Skeletal muscle tissue (tissue), 4 donors: ENCODE measurements around the gene GYG1. TPM values are rescaled to one million over a fixed set of nuclear protein-coding genes. Genes with fewer than 3 reads are reported as not detected.
A peak's percentile ranks its signal among the peaks of the same experiment; 100 is the strongest.

Experiments
- H3K27ac ChIP-seq: one replicate; pipeline ENCODE4 v1.7.0; 2013; ENCODE audit warnings: mild to moderate bottlenecking, low read depth, low read length, inconsistent platforms
- H3K27me3 ChIP-seq, 3 donors: one replicate each; pipeline ENCODE4 v1.7.0; 2013; ENCODE audit warnings: low read length in 3 of 3; ENCODE audit not compliant: control insufficient read depth in 3 of 3, insufficient read depth in 3 of 3
- H3K36me3 ChIP-seq, 3 donors: one replicate each; pipeline ENCODE4 v1.7.0; 2013; ENCODE audit warnings: low read length in 3 of 3; ENCODE audit not compliant: control insufficient read depth in 3 of 3, insufficient read depth in 3 of 3
- H3K4me1 ChIP-seq, 3 donors: one replicate each; pipeline ENCODE4 v1.7.0; 2013; ENCODE audit warnings: low read length in 3 of 3, mild to moderate bottlenecking in 3 of 3; ENCODE audit not compliant: control insufficient read depth in 3 of 3, insufficient read depth in 3 of 3
- H3K4me3 ChIP-seq, 3 donors: one replicate each; pipeline ENCODE4 v1.7.0; 2013; ENCODE audit warnings: low read length in 3 of 3
- H3K9ac ChIP-seq, 3 donors: one replicate each; pipeline ENCODE4 v1.7.0; 2013; ENCODE audit warnings: low read length in 3 of 3, mild to moderate bottlenecking in 3 of 3, moderate library complexity in 2 of 3, low read depth in 1 of 3
- H3K9me3 ChIP-seq, 3 donors: one replicate each; pipeline ENCODE4 v1.7.0; 2013; ENCODE audit warnings: low read length in 3 of 3; ENCODE audit not compliant: control insufficient read depth in 3 of 3
- total RNA-seq: library from RNA; depleted of rRNA; stranded (reverse); fragments of >200 nt; gene quantifications from one replicate; pipeline ENCODE4 v1.2.3, GENCODE V29; 2014
- donor health status: Osteomylitis.

GYG1 gene
- total RNA-seq, result 62.6 TPM

DNA sequence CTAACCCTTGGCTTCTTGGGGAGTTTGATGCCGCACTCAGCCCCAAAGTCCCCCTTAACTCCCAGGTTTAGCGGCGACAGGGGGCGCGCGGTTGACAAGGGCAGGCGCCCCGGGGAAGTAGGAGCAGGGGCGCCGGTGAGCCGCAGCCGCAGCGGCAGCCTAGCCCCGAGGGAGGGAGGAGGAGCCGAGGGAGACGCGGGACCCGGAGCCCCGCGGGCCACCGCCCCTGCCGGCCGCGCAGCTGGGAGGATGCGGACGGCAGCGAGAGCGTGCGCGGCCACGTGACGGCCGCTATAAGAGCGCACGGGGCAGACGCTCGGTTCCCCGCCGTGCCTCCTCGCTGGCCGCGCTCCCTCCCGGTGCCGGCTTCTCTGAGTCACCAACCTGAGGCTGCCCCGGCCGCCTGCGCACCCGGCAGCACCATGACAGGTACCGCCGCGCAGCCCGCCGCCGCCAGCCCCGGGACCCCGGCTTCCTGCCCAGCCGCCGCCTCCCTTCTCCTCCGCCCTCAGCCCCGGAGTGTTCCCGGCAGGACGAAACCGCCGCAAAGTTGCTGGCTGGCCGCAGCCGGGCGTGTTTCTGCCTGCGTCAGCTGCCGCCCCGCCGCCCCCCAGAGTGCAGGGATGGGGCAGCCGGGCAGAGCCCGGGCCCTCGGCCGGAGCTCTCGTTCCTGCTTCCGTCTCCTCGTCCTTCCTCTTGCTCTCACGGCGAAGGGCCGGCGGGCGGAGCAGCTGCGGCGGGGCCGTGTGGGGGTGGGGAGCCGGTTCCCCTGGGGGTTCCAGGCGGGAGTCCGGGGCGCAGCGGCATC lies at the start of gene GYG1:
Gene GYG1 (plus strand): TSS at position 322 of the 808 bp plus-strand sequence. CDS start 101 bp downstream, at position 423.
- peak within 1 kb of the TSS; percentile 79 to 91 (median 87) for H3K4me3 ChIP-seq
- H3K27me3 ChIP-seq, result no peaks in the 10 kb centered on the region
- peak within 1 kb of the TSS; percentile 91 to 97 (median 93) for H3K9ac ChIP-seq
- peaks cover 19 to 35% (median 19%) of the 10 kb centered on the region in 3 donors for H3K4me1 ChIP-seq
- peak within 1 kb of the TSS; percentile 99 for H3K27ac ChIP-seq
- H3K36me3 ChIP-seq, result peaks cover 16 to 23% (median 19%) of the 10 kb centered on the region in 3 donors
- H3K9me3 ChIP-seq, result no peaks in the 10 kb centered on the region

- H3K9ac ChIP-seq, result no peak overlapping the region
These were observed 47.7 kb upstream of the GYG1 start for GRCh38 chr3:148943506-148944205.

DNA sequence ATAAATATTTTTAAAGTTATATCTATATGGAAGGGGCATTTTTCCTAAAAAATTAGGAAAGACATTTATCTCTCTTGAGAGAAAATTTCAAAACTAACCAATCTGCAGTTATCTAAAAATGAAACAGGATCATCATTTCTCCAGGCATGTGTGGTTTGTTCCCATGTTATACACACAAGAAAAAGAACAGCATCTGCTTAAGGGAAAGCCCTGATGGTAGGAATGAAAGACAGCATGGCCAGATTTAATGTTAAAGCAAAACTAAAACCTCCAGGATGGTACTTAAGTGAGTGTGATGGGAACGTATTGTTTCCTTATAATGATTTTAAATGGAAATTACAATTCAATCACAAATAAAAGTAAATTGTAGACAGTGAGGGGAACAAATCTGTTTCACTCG lies 46.2 kb upstream of the GYG1 start:
- Histone ChIP-seq H3K9me3 (no peaks in the 10 kb centered on the region), H3K27me3 (no peaks in the 10 kb centered on the region), H3K27ac (no peak overlapping the region), H3K9ac (no peak overlapping the region), H3K36me3 (no peaks in the 10 kb centered on the region), H3K4me1 (peaks cover 0 to 4% (median 4%) of the 10 kb centered on the region in 3 donors), H3K4me3 (no peak overlapping the region)

More at GRCh38 chr3:148943506-148944205, 47.7 kb upstream of the GYG1 start:
- no peaks in the 10 kb centered on the region for H3K9me3 ChIP-seq
- H3K27me3 ChIP-seq, result no peaks in the 10 kb centered on the region
- no peak overlapping the region for H3K27ac ChIP-seq
- H3K36me3 ChIP-seq, result no peaks in the 10 kb centered on the region
- peaks cover 0 to 4% (median 4%) of the 10 kb centered on the region in 3 donors for H3K4me1 ChIP-seq
- no peak overlapping the region for H3K4me3 ChIP-seq

DNA sequence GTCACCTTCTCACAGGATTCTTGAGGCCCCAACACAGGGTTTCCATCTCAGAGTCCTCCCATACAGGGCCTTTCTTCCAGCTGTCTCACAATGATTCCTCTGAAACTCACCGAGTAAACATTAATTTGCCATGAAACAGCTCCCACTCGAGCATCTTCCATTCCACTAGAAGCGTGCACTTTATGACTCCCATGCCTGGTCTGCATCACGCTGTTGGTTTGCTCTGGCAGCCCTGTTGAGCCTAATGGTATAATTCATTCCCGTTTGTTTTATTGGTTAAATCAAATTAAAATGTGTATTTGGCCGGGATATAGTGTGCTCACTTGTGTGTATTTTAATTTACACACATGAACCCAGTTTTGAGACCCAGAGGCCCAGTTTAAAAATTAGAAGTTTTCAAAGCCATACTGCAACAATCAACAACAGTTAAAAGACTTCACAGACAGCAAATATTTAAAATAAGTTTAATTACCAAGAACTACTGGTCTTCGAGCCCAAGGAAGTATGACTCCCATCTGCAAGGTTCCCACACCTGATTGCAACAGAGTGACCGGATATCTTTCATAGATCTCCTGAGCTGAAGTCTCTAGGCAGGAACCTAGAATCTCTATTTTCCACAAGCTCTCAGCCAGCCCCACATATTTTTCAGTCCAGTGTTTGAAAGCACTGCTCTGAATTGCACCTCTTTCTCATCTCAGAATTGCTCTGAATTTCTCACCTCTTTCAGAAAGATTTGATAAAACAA lies 42.3 kb upstream of the GYG1 start:
- no peaks in the 10 kb centered on the region for H3K4me1 ChIP-seq

DNA sequence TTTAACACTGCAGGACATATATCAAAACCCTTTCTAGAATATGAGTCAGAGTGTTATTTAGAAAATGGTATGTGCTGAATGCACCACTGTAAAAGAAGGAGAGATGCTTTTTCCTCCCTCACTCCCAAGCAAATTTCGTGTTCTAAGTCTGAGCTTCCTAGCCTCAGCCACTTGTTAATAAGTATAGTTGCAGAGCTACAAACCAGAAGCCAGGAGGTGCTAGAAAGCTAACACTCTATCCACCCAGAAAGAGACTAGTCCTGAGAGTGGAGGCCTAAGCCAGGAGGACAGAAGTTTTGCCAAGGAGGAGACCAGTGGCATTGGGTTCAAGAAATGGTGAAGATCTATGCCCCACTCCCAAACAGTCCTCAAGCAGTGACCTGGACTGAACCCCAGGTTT lies 40.5 kb upstream of the GYG1 start:
- no peak overlapping the region for H3K9ac ChIP-seq
- no peaks in the 10 kb centered on the region for H3K27me3 ChIP-seq
- no peaks in the 10 kb centered on the region for H3K9me3 ChIP-seq
- peaks cover 3 to 7% (median 6%) of the 10 kb centered on the region in 3 donors for H3K4me1 ChIP-seq
- H3K27ac ChIP-seq, result no peak overlapping the region
- no peaks in the 10 kb centered on the region for H3K36me3 ChIP-seq
- H3K4me3 ChIP-seq, result no peak overlapping the region

More for the DNA sequence above, 42.3 kb upstream of the GYG1 start:
- Histone ChIP-seq H3K4me3 (no peak overlapping the region), H3K27me3 (no peaks in the 10 kb centered on the region), H3K9me3 (no peaks in the 10 kb centered on the region), H3K9ac (no peak overlapping the region), H3K36me3 (no peaks in the 10 kb centered on the region), H3K27ac (no peak overlapping the region)

GRCh38 chr3:148951599-148952361 lies 39.6 kb upstream of the GYG1 start:
- Histone ChIP-seq H3K9me3 (no peaks in the 10 kb centered on the region), H3K4me3 (no peak overlapping the region), H3K27ac (no peak overlapping the region), H3K4me1 (peaks cover 12 to 16% (median 15%) of the 10 kb centered on the region in 3 donors), H3K27me3 (no peaks in the 10 kb centered on the region), H3K9ac (no peak overlapping the region), H3K36me3 (no peaks in the 10 kb centered on the region)

DNA sequence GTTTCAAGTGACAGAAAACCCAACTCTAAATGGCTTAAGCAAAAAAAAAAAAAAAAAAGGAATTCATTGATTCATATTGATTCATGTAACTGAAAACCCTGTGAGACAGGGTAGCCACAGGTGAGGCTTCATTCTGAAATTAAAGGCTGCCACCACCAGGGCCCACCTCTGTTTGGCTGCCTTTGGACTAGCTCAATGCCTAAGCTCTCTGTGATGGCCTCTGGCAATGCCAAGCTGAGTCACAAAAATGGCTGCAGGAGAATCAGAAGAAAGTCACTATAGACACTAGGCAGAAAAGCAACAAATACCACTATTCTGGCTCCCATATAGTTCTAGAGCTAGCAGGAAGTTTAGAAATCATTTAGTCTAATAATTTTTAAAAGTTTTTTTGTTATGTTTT lies 38.2 kb upstream of the GYG1 start:
- no peaks in the 10 kb centered on the region for H3K36me3 ChIP-seq
- peaks cover 15 to 27% (median 19%) of the 10 kb centered on the region in 3 donors for H3K4me1 ChIP-seq
- no peaks in the 10 kb centered on the region for H3K9me3 ChIP-seq
- H3K4me3 ChIP-seq, result no peak overlapping the region
- H3K27me3 ChIP-seq, result no peaks in the 10 kb centered on the region
- H3K9ac ChIP-seq, result no peak overlapping the region
- no peak overlapping the region for H3K27ac ChIP-seq

- no peaks in the 10 kb centered on the region for H3K36me3 ChIP-seq
- no peaks in the 10 kb centered on the region for H3K9me3 ChIP-seq
- no peak overlapping the region for H3K4me3 ChIP-seq
- H3K9ac ChIP-seq, result peak overlapping the region; percentile 10 to 65 (median 47)
- H3K27me3 ChIP-seq, result no peaks in the 10 kb centered on the region
- H3K27ac ChIP-seq, result peak overlapping the region; percentile 86
- peaks cover 15 to 27% (median 19%) of the 10 kb centered on the region in 3 donors for H3K4me1 ChIP-seq
These were observed 36.4 kb upstream of the GYG1 start for GRCh38 chr3:148954981-148955380.
